ENCODE measurements around the gene HCN3.

GRCh38 chr1:155313261-155313660, 36.0 kb downstream of the HCN3 start:
- TF ChIP-seq CTCF (IDR thresholded peaks at IDR 0.05; ENCODE audit: insufficient read depth, low read length), result no peak
- TF ChIP-seq POLR2AphosphoS5 (IDR thresholded peaks at IDR 0.05; ENCODE audit: low read depth), result no peak
- TF ChIP-seq SPI1 (IDR thresholded peaks at IDR 0.05; ENCODE audit: borderline replicate concordance, low read depth), result no peak
- no peak for TF ChIP-seq REST (IDR thresholded peaks at IDR 0.05; ENCODE audit: insufficient replicate concordance, low read depth)
